NCI-H526 treated with DMSO at 0.1 percent for 48 hours (cell line): Measurements from ENCODE around the gene TIMP4.

Experiments
- DNase-seq: peaks from one replicate; lab custom pipeline; 2025; lab: John Stamatoyannopoulos, UW

The TIMP4 gene

DNA sequence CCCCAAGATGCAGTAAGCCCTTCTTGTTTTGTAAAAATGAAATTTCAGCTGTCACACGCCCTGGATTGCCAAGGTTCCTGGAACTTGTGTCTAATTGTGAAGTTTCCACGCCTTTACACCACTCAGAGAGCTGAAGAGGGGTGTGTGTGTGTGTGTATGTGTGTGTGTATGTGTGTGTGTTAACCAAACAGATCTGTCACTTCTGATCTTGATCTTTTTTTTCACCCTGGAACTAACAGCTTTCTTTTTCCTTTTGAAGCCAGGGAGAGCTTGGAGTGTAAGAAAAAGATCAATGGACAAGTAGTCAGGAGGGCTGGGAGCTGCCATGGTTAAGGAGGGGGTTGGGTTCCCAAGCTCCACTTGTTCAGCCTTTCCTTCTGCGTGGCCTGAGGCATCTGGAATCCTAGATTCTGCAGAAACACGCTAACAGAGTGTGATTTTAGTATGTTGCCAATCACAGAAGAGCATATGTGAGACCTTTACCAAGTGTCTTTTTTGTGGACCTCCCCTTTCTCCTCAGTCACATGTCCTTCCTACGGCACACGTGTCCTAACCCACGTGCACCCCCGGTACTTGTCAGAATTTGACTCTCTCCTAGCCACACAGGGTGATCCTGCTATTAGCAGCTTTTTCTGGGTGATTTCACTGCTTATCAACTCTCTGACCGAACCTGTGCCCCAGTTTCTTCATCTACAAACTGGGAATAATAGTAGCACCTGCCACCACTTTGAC is 11.5 kb downstream of the TIMP4 start:
- no peak for DNase-seq

DNA sequence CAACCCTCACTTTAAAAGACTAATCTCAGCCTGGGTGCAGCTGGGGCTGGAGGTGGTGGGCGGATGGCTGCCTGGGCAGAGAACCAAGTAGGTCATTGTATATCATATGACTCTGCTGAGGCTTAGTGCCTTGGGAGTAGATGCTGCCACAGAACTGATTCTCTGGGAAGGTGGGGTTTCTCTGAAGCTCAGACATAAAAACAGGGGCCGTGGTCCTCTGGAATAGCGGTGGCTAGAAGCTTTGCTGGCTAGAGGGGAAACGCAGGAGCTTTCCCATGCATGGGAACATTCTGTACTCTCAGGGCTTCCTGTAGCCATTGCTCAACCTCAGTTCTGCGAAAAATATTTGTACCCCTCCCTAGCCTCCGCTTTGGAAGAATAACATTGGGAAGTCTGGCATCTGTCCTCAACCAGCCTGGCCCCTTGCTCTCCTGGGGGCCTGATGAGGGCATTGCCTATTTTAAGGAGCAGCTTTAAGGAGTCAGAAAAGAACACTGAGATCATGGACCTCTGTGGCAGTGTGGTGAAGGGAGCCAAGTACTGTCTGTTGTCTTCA is 14.7 kb downstream of the TIMP4 start:
- DNase-seq, result no peak

DNA sequence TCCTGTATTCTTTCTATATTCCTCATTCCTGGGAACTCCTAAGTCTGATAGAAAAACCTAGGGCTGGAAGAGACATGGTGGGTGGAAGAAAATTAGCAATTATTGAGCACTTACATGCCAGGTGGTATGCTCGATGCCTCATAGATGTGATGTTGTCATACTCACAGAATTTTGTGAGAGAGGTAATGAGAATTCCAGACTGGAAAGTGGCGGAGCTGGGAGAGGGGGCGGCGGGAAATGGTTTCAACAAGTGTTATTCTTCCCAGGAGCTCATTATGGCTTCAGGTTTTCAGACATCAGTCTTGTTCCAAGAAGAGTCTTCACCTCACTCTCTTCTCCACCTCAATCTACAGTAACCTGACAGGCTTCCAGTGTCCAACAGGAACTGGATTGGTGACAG is 16.2 kb downstream of the TIMP4 start:
- DNase-seq, result no peak

DNA sequence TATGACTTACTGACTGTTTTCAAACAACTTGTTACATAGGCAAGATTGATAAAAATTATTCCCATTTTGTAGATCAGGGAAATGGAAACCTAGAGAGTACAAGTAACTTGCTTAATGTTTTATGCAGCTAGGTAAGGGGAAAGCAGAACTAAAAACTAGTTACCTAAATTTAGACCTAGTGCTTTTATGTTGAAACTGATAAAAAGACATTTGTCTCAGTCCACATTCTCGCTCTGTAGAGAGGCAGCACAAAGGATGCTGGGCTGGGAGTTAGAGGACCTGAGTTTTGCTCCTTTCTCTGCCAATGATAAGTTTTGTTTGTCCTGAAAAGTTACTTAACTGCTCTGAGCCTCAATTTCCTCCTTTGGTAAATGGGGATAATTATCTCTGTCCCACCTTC is 17.4 kb downstream of the TIMP4 start:
- no peak for DNase-seq

DNA sequence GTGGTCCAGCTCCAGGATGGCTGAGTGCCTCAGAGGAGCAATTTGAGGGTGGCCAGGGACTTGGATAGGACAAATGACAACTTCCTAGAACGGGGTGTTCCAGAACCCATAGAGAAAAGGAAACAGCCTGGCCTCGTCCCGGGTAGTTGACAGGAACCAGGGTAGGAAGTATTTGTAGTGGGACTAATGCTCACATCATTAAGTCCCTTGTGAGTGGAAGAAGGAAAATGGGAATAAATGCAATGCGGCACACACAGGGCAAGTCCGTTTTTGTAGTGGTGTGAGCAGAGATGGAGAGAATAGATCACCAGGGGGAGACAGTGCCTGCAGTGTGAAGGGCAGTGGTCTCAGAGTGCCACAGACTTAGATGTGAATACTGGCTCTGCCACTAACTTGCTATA is 19.6 kb downstream of the TIMP4 start:
- DNase-seq, result no peak

DNA sequence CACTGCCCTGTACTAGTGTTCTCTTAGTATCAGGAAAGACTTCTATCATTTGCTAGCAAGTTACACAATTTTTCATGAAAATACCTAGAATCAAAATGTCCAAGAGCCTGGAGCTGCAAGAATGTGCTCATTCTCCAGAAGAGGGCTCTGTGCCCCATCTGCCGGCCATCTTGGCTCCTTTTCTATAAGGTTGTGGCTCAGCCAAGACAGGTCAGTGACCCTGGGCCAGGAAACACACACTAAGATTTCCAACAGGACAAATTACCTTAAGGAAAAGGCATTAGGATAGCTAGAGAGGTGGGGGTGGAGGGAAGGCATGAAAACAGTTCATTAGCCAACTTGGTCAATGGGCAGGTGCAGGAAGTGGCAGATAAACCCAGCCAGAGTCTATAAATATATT is 20.7 kb downstream of the TIMP4 start:
- no peak for DNase-seq

DNA sequence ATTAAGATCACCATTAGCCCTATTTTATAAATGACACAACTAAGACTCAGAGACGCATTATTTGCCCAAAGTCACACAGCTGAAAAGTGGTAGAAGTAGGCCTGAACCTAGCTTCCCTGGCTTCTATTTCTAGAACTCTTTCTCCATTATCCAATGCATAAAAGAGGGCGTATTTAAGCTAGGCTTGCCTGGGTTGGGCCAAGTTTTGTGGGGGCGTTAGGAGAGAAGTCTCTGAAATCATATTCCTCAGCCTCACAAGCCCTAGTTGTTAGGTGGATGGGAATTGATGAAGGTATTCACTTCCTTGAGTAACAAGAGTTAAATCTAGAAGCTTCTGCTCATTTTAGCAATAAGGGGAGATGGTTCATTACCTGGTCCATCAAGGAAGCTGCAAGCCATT is 22.3 kb downstream of the TIMP4 start:
- DNase-seq, result no peak

DNA sequence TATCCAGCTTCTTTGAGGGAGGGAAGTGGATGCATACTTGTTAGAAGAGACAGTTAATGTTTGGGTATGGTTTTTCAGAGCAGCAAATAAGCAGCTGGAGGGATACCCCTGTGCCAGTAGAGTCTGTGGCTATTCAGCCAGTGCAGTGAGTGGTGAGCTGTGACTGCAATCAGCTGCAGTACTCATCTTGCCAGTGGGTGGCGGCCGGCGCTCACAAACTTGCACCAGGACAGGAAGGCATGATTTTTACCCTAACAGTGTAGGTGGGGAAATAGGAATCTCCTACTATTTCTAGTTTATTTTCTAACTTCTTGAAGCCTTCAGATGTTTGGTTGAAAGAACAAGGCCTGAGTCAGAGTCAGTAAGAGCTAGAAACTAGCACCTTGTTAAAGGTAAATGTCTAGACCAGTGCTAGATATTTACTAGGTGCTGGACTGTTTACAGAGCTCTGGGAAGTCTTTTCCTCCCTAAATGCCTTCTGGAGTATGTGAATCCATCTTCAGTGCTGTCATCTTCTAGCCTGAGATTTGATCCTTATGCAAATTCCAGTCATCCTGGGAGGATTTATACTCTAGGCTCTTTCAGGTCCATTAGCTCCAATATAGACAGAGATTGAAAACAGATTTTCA is 23.6 kb downstream of the TIMP4 start:
- no peak for DNase-seq

GRCh38 chr3:12132881-12133280 is 25.8 kb downstream of the TIMP4 start:
- no peak for DNase-seq

DNA sequence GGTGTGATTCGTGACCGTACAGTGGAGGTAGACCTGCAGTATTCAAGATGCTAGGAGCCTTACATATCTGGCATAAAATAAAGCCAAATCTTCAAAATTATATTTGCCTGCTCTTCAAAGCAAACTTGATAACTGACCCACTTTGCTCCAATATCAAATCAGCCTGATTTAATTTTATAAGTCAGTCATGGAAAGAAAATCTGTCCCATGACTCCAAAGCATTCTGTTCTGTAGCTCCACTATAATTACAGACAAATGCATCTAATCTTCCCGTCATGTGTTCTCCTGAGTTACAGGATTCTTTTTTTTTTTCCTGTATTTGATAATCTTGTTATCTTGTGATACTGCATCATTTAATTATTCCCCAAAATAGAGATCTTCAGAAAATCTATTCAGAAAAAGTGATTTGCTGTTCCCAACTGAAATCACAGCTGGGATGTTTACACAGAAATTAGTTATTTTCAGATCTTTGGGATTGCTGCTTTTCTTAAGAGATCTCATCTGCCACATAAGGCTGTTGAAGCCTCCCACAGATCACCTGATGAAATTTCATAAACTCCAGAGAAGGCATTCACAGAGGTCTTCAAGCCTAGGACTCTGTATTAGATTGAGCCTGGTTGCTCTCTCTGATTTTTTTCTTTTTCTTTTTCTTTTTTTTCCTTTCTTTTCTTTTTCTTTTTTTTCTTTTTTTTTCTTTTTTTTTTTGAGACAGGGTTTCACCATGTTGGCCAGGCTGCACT is 27.2 kb downstream of the TIMP4 start:
- no peak for DNase-seq

GRCh38 chr3:12127391-12127790 is 31.3 kb downstream of the TIMP4 start:
- no peak for DNase-seq

- no peak for DNase-seq
These were observed 32.9 kb downstream of the TIMP4 start for GRCh38 chr3:12125772-12126171.

DNA sequence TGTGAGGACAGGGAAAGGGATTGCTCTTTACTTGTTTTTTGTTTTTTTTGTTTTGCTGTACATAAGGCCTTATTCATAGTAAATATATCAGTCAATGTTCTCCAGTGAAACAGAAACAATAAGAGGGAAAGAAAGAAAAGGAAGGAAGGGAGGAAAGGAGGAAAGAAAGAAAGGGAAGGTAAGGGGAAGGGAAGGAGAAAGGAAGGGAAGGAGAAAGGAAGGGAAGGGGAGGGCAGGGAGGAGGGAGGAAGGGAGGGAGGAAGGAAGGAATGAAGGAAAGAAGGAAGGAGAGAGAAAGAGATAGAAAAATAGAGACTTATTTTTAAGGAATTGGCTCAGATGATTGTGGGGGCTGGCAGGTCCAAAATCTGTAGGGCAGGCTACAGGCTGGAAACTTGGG is 37.2 kb downstream of the TIMP4 start:
- DNase-seq, result no peak

GRCh38 chr3:12120374-12121140 is 38.2 kb downstream of the TIMP4 start:
- DNase-seq, result no peak

GRCh38 chr3:12117473-12117872 is 41.2 kb downstream of the TIMP4 start:
- no peak for DNase-seq

DNA sequence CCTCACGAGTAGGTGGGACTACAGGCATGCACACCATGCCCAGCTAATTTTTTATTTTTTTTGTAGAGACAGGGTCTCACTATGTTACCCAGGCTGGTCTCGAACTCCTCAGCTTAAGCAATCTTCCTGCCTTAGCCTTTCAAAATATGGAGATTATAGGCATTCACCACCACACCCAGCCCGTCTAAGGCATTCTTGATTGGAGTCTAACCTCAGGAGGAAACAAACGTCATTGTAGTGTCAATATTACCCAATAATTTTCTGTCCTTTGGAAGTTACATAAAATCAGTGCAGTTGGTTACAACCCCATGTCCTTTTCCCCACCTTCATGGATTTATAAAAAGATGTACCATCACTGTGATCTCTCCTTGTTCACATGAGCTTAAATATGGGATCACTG is 41.8 kb downstream of the TIMP4 start:
- DNase-seq, result no peak

DNA sequence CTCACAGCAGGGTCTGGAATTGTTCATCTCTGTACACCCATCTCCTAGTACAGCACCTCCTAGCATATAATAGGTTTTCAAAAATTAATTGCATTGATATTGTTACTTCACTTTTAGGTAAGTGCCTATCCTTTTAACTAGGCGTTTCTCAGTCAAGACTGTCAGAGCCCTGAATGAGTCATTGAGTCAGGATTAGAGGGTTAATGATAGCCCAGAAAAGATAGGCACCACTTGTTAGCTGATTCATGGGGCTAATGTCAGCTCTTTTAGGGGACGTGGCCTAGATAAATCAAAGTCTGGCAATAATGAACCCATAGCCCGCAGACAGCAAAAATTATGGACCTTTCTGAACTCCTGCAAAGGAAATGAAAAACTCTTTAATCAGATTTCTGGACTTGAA is 42.9 kb downstream of the TIMP4 start:
- no peak for DNase-seq

GRCh38 chr3:12115104-12115503 is 43.6 kb downstream of the TIMP4 start:
- DNase-seq, result no peak

DNA sequence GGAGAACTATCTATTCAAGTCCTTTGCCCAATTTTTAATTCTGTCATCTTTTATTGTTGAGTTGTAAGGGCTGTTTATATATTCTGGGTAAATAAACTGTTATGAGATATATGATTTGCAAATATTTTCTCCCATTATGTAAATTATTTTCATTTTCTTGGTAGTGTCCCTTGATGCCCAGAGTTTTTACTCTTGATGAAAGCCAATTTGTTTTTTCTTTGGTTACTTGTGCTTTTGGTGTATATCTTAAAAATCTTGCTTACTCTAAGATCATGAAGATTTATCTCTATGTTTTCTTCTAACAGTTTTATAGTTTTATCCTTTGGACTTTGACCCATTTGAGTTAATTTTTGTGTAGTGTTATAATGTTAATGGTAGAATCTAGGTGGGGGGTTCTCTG is 44.5 kb downstream of the TIMP4 start:
- no peak for DNase-seq

GRCh38 chr3:12107071-12107713 is 51.5 kb downstream of the TIMP4 start:
- DNase-seq, result no peak
